HEK293 (cell line): Measurements from ENCODE around the gene STIP1.

ENCODE experiments used
- BCL11B ChIP-seq: fragments of 450-650 bp; formaldehyde crosslinking; IDR thresholded peaks from 2 replicates; pipeline ENCODE4 v1.5.1; 2016; ENCODE audit warnings: low read depth, missing biosample characterization, missing genetic modification characterization
- FEZF1 ChIP-seq: fragments of 450-650 bp; formaldehyde crosslinking; IDR thresholded peaks from 2 replicates; pipeline ENCODE4 v1.5.1; 2016; ENCODE audit warnings: missing biosample characterization, missing genetic modification characterization
- GLI2 ChIP-seq: fragments of 450-650 bp; formaldehyde crosslinking; IDR thresholded peaks from 2 replicates; pipeline ENCODE4; 2017; ENCODE audit warnings: missing biosample characterization, missing genetic modification characterization, low read depth, borderline replicate concordance
- IKZF3 ChIP-seq: fragments of 450-650 bp; IDR thresholded peaks from 2 replicates; pipeline ENCODE4 v1.5.0; 2018; ENCODE audit warnings: missing biosample characterization, mild to moderate bottlenecking, missing genetic modification characterization, moderate library complexity
- MYNN ChIP-seq: fragments of 450-650 bp; formaldehyde crosslinking; IDR thresholded peaks from 2 replicates; pipeline ENCODE4 v1.5.1; 2016; ENCODE audit warnings: missing biosample characterization, missing genetic modification characterization, borderline replicate concordance
- ZBTB7A ChIP-seq: fragments of 450-650 bp; formaldehyde crosslinking; IDR thresholded peaks from 2 replicates; pipeline ENCODE4 v1.5.1; 2016; ENCODE audit warnings: low read depth, missing biosample characterization, missing genetic modification characterization
- ZEB2 ChIP-seq: fragments of 450-650 bp; formaldehyde crosslinking; IDR thresholded peaks from 2 replicates; pipeline ENCODE4 v1.5.1; 2016; ENCODE audit warnings: missing biosample characterization, missing genetic modification characterization
- ZFHX2 ChIP-seq: fragments of 450-650 bp; formaldehyde crosslinking; conservative IDR thresholded peaks from 2 replicates; pipeline ENCODE4 v1.5.1; 2016; ENCODE audit warnings: missing biosample characterization, missing genetic modification characterization
- ZFP69B ChIP-seq: fragments of 450-650 bp; formaldehyde crosslinking; IDR thresholded peaks from 2 replicates; pipeline ENCODE4 v1.5.1; 2016; ENCODE audit warnings: missing biosample characterization, missing genetic modification characterization
- ZNF121 ChIP-seq: fragments of 450-650 bp; formaldehyde crosslinking; IDR thresholded peaks from 2 replicates; pipeline ENCODE4 v1.5.1; 2016; ENCODE audit warnings: missing biosample characterization, missing genetic modification characterization
- ZNF133 ChIP-seq: fragments of 450-650 bp; formaldehyde crosslinking; IDR thresholded peaks from 2 replicates; pipeline ENCODE4 v1.5.1; 2016; ENCODE audit warnings: missing biosample characterization, missing genetic modification characterization
- ZNF16 ChIP-seq: fragments of 450-650 bp; formaldehyde crosslinking; IDR thresholded peaks from 2 replicates; pipeline ENCODE4 v1.5.1; 2016; ENCODE audit warnings: low read depth, missing biosample characterization, missing genetic modification characterization
- ZNF221 ChIP-seq: fragments of 450-650 bp; formaldehyde crosslinking; IDR thresholded peaks from 2 replicates; pipeline ENCODE4 v1.5.1; 2017; ENCODE audit warnings: missing biosample characterization, missing genetic modification characterization, borderline replicate concordance
- ZNF223 ChIP-seq: fragments of 450-650 bp; formaldehyde crosslinking; IDR thresholded peaks from 2 replicates; pipeline ENCODE4 v1.5.1; 2016; ENCODE audit warnings: missing biosample characterization, missing genetic modification characterization
- ZNF341 ChIP-seq: fragments of 450-650 bp; formaldehyde crosslinking; IDR thresholded peaks from 2 replicates; pipeline ENCODE4; 2016; ENCODE audit warnings: low read depth, missing biosample characterization, missing genetic modification characterization
- ZNF37A ChIP-seq: fragments of 450-650 bp; IDR thresholded peaks from 2 replicates; pipeline ENCODE4 v1.5.1; 2018; ENCODE audit warnings: missing biosample characterization, missing genetic modification characterization
- ZNF529 ChIP-seq: fragments of 450-650 bp; formaldehyde crosslinking; IDR thresholded peaks from 2 replicates; pipeline ENCODE4 v1.5.1; 2017; ENCODE audit warnings: missing genetic modification characterization, missing biosample characterization; ENCODE audit not compliant: insufficient replicate concordance
- ZNF560 ChIP-seq: fragments of 450-650 bp; formaldehyde crosslinking; IDR thresholded peaks from 2 replicates; pipeline ENCODE4 v1.5.1; 2017; ENCODE audit warnings: missing biosample characterization, missing genetic modification characterization, borderline replicate concordance
- ZNF610 ChIP-seq: fragments of 450-650 bp; formaldehyde crosslinking; IDR thresholded peaks from 2 replicates; pipeline ENCODE4 v1.5.1; 2016; ENCODE audit warnings: missing biosample characterization, missing genetic modification characterization, borderline replicate concordance
- ZNF623 ChIP-seq: fragments of 450-650 bp; formaldehyde crosslinking; IDR thresholded peaks from 2 replicates; pipeline ENCODE4 v1.5.1; 2016; ENCODE audit warnings: missing biosample characterization, missing genetic modification characterization
- ZNF664 ChIP-seq: fragments of 450-650 bp; formaldehyde crosslinking; IDR thresholded peaks from 2 replicates; pipeline ENCODE4 v1.5.1; 2016; ENCODE audit warnings: missing biosample characterization, missing genetic modification characterization
- ZNF776 ChIP-seq: fragments of 450-650 bp; formaldehyde crosslinking; IDR thresholded peaks from 2 replicates; pipeline ENCODE4 v1.5.0; 2017; ENCODE audit warnings: missing biosample characterization, missing genetic modification characterization, borderline replicate concordance
- ZNF791 ChIP-seq: fragments of 450-650 bp; formaldehyde crosslinking; IDR thresholded peaks from 2 replicates; pipeline ENCODE4 v1.5.1; 2016; ENCODE audit warnings: missing biosample characterization, missing genetic modification characterization
- TF ChIP-seq, protein P1 (sequence below): fragments of 450-650 bp; formaldehyde crosslinking; IDR thresholded peaks from 2 replicates; pipeline ENCODE4 v1.5.1; 2016; ENCODE audit warnings: missing biosample characterization, missing genetic modification characterization, low read depth
- TF ChIP-seq, protein P2 (sequence below): fragments of 450-650 bp; formaldehyde crosslinking; IDR thresholded peaks from 2 replicates; pipeline ENCODE4 v1.5.1; 2016; ENCODE audit warnings: missing biosample characterization, missing genetic modification characterization
- TF ChIP-seq, protein P3 (sequence below): sonication (generic); formaldehyde crosslinking; IDR thresholded peaks from 2 replicates; pipeline ENCODE4 v1.8.1; 2022; ENCODE audit warnings: mild to moderate bottlenecking, moderate library complexity, missing genetic modification reagents
- TF ChIP-seq, protein P4 (sequence below): fragments of 450-650 bp; formaldehyde crosslinking; IDR thresholded peaks from 2 replicates; pipeline ENCODE4 v1.5.1; 2017; ENCODE audit warnings: missing biosample characterization, missing genetic modification characterization

STIP1 gene

DNA sequence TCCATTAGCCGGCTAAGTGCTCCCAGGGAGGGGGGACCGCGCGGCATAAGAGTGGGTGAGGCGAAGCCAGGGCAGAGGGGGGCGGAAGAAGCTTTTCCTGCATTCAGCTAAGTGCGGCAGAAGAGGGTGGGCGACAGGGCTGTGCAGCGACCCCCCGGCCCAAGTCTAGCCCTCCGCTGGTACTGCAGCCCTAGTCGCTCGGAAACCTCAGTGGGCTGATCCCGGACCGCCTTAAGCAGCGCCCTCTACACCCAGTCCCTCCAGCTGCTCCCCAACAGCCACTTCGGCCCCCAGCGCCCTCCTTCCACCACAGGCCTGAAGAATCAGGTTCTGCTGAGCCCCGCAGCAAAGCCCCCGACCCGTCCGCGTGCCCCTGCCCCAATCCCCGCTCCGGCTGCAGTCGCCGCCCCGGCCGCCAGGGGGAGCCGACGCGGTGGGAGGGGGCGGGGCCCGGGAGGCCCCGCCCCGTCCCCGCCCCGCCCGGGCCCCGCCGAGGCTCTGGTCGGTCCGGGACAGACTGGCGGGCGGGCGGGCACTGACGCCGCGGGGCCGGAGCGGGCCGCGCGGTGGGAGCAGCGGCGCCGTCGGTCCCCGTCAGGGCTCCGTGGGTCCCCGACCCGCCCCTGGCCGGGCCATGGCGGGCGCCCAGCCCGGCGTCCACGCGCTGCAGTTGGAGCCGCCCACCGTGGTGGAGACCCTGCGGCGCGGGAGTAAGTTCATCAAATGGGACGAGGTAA, 65.2 kb downstream of the STIP1 start, which contains the start of gene PLCB3 (continued):
- peak; percentile 69 for TF ChIP-seq ZBTB7A (tag by site-specific recombination)
- no peak for TF ChIP-seq FEZF1 (tag by site-specific recombination)
- TF ChIP-seq, protein P1, sequence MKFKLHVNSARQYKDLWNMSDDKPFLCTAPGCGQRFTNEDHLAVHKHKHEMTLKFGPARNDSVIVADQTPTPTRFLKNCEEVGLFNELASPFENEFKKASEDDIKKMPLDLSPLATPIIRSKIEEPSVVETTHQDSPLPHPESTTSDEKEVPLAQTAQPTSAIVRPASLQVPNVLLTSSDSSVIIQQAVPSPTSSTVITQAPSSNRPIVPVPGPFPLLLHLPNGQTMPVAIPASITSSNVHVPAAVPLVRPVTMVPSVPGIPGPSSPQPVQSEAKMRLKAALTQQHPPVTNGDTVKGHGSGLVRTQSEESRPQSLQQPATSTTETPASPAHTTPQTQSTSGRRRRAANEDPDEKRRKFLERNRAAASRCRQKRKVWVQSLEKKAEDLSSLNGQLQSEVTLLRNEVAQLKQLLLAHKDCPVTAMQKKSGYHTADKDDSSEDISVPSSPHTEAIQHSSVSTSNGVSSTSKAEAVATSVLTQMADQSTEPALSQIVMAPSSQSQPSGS (tag by site-specific recombination) = no peak
- no peak for TF ChIP-seq ZNF223 (tag by site-specific recombination)
- TF ChIP-seq ZNF121 (tag by site-specific recombination) = no peak
- TF ChIP-seq ZNF623 (tag by site-specific recombination) = no peak
- no peak for TF ChIP-seq ZNF529 (tag by site-specific recombination)
- TF ChIP-seq ZNF341 = peak; percentile 82
- TF ChIP-seq, protein P2, sequence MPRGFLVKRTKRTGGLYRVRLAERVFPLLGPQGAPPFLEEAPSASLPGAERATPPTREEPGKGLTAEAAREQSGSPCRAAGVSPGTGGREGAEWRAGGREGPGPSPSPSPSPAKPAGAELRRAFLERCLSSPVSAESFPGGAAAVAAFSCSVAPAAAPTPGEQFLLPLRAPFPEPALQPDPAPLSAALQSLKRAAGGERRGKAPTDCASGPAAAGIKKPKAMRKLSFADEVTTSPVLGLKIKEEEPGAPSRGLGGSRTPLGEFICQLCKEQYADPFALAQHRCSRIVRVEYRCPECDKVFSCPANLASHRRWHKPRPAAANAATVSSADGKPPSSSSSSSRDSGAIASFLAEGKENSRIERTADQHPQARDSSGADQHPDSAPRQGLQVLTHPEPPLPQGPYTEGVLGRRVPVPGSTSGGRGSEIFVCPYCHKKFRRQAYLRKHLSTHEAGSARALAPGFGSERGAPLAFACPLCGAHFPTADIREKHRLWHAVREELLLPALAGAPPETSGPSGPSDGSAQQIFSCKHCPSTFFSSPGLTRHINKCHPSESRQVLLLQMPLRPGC (tag by site-specific recombination) = no peak
- no peak for TF ChIP-seq ZNF16
- no peak for TF ChIP-seq ZNF37A
- no peak for TF ChIP-seq MYNN (tag by site-specific recombination)
- peak; percentile 46; the same call in 1 of the 2 replicates for TF ChIP-seq ZFHX2
- TF ChIP-seq ZNF221 (tag by site-specific recombination) = no peak
- no peak for TF ChIP-seq ZEB2 (tag by site-specific recombination)
- TF ChIP-seq ZFP69B = peak; percentile 41; the same call in 1 of the 2 replicates
- TF ChIP-seq ZNF610 (tag by site-specific recombination) = no peak
- no peak for TF ChIP-seq ZNF560 (tag by site-specific recombination)
- no peak for TF ChIP-seq GLI2 (tag by site-specific recombination)
- TF ChIP-seq ZNF776 (tag by site-specific recombination) = no peak
- TF ChIP-seq, protein P3, sequence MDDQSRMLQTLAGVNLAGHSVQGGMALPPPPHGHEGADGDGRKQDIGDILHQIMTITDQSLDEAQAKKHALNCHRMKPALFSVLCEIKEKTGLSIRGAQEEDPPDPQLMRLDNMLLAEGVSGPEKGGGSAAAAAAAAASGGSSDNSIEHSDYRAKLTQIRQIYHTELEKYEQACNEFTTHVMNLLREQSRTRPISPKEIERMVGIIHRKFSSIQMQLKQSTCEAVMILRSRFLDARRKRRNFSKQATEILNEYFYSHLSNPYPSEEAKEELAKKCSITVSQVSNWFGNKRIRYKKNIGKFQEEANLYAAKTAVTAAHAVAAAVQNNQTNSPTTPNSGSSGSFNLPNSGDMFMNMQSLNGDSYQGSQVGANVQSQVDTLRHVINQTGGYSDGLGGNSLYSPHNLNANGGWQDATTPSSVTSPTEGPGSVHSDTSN = no peak
- no peak for TF ChIP-seq IKZF3 (tag by site-specific recombination)
- TF ChIP-seq ZNF791 (tag by site-specific recombination) = no peak
- TF ChIP-seq ZNF133 (tag by site-specific recombination) = no peak
- TF ChIP-seq ZNF664 (tag by site-specific recombination) = no peak
- TF ChIP-seq, protein P4, sequence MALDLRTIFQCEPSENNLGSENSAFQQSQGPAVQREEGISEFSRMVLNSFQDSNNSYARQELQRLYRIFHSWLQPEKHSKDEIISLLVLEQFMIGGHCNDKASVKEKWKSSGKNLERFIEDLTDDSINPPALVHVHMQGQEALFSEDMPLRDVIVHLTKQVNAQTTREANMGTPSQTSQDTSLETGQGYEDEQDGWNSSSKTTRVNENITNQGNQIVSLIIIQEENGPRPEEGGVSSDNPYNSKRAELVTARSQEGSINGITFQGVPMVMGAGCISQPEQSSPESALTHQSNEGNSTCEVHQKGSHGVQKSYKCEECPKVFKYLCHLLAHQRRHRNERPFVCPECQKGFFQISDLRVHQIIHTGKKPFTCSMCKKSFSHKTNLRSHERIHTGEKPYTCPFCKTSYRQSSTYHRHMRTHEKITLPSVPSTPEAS = no peak
- TF ChIP-seq BCL11B = peak; percentile 36; the same call in 1 of the 2 replicates
